Activated CD4-positive, alpha-beta T cell treated with anti-CD3 and anti-CD28 coated beads, Interleukin-2, Interleukin-4, amounts not matched to agents 100 ng/mL and 50 ng/mL, durations not matched to agents 16 hours and 8 hours (primary cell): Measurements from ENCODE around the gene ZKSCAN2.

Experiments
- DNase-seq: peaks from one replicate; pipeline ENCODE4 v3.0.0-alpha.2; 2020; ENCODE audit warnings: low spot score

The ZKSCAN2 gene

DNA sequence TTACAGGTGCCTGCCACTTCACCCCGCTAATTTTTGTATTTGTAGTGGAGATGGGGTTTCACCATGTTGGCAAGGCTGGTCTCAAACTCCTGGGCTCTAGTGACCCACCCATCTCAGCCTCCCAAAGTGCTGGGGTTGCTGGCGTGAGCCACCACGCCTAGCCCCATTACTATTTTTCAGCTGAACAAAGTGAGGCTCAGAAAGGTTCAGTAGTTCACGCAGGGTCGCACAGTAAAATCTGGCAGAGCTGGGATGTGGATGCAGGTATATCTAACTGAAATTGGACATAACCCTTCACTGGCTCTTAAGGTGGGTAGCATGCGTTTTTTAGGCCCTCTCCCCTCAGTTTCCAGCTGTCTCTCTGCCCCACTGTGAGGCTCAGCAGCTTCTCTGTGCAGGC lies 33.7 kb downstream of the ZKSCAN2 start:
- DNase-seq = no peak

DNA sequence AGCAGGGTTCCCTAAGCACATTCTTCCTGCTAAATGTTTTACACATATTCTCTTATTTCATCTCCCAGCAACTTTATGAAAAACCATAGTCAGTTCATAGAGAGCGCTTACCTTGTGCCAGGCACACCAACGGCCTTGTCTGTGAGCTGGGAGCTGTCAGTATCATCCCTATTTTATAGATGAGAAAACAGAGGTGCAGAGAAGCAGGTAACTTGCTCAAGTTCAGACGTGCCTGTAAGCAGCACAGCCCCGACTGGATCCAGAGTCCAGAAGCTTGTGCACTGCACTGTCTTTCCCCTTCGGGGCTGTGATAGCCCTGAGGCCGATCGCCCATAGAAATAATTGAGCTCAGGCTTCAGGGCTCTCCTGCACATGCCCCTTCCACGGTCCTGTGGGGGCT lies 34.7 kb downstream of the ZKSCAN2 start:
- DNase-seq = no peak

DNA sequence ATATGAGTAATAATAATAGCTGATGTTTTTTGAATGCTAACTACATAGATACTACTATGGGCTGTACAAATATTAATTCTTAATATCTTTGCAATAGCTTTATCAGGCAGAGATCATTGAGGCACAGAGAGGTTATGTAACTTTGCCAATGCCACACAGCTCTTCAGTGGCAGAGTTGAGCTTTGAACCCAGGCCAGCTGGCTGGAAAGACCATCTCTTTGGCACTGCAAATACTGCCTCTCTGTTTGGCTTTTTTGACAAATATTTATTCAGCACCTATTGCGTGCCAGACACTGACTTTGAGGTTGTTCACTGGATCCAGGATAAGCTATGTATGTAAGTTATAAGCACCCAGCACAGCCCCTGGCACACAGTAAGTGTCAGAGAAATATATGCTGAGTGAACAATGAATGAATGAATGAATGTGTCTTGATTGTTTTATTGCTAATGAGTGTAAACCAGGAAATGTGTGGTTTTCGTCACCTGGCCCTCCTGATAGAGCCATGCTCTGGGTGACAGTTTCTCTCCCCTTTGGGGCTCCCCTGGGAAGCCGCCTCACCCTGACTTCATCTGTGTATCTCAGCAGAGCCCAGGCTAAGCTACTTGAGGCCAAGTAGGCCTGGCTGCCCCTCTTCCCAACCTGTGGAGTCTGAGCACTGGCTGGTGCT lies 38.4 kb downstream of the ZKSCAN2 start:
- no peak for DNase-seq

DNA sequence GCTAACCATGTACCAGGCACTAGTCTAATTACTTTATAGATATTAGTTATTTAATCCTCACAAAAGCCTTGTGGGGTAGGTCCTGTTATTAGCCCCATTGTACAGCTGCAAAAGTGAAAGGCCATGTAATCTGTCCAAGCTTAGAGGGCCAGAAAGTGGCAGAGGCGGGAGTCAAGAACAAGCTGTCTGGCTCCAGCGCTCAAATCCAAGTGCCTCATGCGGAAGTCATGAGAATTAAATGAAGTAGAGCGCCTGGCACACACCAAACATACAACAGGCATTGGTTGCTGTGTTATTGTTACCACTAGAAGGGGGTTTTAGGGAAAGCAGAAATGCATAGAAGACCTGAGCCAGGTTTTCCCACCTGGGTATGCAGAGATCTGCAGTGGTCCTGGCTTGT lies 39.7 kb downstream of the ZKSCAN2 start:
- DNase-seq = no peak

DNA sequence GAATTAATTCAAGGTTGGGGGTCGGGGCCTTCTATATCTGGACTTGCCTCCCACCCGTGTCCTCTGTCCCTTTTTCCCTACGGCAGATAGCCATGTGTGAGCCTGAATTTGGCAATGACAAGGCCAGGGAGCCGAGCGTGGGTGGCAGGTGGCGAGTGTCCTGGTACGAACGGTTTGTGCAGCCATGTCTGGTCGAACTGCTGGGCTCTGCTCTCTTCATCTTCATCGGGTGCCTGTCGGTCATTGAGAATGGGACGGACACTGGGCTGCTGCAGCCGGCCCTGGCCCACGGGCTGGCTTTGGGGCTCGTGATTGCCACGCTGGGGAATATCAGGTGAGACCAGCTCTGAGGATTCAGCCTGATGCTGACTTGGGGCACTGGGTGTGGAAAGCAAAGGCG lies 40.5 kb downstream of the ZKSCAN2 start:
- DNase-seq = no peak

DNA sequence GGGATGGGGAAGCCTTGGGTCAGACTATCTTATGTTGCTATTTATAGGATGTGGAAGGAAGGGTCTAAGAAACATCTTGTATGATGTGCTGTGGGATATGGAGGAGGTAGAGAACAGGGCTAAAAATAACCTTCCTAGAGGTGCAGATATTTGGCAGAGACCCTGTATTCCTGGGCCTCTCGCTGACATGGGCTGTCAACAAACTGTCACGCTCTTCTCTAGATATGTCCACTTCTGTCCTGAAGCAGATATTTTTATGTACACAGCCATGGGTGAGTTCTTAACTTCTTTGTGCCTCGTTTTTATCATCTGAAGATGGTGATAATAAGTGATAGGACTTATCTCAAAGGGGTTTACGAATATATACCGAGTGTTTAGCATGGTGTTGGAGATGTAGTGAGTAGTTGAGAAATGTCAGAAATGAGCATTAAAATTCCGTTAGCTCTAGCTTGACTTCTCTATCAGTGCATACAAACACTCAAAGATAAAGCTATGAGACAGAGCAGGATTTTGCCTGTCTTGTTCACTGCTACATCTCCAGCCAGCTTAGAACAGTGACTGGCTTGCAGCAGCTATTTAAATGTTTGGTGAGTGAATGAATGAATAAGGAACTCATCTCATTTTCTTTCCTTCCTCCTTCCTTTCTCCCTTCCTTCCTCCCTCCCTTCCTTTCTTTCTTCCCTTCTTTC lies 43.8 kb downstream of the ZKSCAN2 start:
- DNase-seq = no peak

DNA sequence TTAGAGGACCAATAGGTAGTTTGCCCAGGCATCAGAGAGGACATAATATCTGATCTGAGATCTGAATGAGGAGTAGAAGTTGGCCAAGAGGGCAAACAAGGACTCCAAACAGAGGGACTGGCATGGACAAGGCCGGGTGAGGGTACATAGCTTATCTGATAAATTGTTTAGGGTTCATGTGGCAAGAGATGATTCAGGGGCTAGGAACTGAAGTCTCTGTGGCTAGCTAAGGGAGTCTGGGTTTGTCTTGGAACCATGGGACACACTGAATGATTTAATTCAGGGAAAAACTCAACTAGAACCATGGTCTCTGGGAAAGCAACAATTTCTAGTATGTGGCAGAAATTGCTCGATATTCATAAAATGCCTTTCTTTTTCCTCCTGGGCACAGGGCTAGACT lies 45.0 kb downstream of the ZKSCAN2 start:
- no peak for DNase-seq

DNA sequence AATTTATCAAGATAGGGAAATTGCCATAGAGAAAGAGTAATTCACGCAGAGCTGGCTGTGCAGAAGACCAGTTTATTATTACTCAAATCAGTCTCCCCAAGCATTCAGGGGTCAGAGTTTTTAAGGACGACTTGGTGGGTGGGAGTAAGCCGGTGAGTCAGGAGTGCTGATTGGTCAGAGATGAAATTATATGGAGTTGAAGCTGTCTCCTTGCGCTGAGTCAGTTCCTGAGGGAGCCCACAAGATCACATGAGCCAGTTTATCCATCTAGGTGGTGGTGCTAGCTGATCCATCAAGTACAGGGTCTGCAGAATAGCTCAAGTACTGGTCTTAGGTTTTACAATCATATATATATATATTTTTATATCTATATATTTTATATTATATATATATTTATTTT lies 46.9 kb downstream of the ZKSCAN2 start:
- peak; percentile 3 for DNase-seq

DNA sequence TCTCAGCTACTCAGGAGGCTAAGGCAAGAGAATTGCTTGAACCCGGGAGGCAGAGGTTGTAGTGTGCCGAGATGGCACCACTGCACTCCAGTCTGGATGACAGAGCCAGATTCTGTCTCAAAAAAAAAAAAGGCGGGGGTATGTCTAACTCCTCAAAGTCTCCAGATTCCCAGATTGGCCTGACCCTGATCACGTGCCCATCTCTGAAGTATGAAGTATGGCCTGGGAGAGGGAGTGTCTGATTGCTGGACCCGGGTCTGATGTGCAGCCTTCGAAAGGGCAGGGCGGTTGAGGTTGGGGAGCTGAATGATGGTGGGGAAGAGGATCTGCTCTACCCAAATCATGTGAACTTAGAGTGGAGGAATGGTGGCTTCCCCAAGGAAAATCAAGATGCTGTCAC lies 58.2 kb downstream of the ZKSCAN2 start:
- DNase-seq = no peak

DNA sequence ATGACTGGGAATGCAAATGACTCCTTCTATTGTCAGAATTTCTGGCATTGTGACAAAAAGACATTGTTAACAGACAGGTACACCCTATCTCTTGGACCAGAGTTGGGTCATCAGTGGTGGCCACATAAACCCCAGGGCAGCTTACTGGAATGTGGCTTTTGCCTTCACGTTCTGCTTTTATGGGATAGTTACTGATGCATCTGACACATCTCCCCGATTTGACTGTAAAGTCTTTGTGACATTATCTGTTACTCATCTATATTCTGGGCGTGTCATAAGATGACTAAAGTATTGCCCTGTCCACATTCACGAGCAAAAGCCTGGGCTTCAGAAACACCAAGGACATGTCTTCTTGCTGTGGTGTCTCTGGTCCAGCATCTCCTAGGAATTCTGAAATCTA lies 59.6 kb downstream of the ZKSCAN2 start:
- no peak for DNase-seq

DNA sequence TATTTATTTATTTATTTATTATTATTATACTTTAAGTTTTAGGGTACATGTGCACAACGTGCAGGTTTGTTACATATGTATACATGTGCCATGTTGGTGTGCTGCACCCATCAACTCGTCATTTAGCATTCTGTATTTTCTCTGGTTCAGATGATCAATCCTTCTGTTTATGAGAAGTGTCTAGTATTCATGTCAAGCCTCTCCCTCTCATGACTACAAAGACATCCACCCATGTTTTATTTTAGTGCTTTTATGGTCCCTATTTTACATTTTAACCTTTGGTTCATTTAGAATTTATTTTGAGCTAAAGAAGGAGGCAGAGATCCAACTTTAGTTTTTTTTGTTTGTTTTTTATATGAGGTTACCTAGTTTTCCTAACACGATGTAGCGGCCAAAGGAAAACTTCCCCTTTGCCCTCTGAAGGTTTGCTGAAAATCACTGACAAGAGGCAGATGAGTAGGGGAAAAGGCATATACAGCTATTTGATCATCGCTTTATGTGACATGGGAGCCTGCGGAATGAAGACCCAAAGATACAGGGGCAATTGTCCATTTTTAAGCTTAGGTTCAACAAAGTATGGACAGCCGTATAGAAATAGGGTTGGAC lies 63.3 kb downstream of the ZKSCAN2 start:
- no peak for DNase-seq

DNA sequence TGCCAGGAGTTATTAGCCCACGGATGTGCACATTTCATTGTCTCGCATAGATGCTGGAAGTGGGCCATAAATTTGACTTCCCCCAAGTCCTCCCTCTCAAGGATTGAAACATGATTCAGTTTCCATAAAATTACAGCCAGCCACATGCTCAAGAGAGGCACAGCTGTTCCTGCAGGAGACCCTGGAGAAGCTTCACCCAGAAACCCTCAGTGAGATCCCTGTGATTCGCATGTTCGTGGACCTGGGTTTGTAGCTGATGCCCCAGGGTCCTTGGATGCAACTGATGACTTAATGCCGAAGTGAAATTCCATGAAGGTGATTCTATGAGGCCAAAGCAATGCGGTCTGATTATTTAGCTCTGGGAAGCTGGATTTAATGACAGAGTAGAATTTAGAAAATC lies 65.5 kb downstream of the ZKSCAN2 start:
- DNase-seq = no peak

DNA sequence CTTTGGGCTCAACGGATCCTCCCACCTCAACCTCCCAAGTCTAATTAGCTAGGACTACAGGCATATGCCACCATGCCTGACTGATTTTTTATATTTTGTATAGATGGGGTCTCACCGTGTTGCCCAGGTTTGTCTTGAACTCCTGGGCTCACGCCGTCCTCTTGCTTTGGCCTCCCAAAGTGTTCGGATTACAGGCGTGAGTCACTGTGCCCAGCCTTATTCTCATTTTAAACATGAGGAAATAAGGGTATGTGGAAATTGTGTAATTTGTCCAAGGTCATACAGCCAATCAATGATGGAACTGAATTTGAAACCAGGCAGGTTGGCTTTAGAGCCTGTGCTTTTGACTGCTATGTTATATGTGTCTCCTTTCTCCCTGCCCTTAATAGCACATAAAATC lies 68.3 kb downstream of the ZKSCAN2 start:
- DNase-seq = no peak

DNA sequence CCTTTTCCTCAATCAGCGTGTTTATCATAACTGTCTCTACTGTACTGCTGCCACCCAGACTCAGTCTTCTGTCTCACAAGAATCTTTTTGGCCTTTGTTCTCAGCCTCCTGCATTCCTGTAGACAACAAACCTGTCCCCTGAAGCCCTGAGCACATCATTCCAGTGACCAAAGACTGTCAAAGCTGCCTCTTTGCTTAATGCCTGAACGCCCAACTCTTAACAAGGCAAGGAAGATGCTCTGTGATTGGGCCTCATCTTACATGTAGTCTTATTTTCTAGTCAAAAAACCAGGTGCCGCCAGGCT lies 70.2 kb downstream of the ZKSCAN2 start:
- no peak for DNase-seq
